NCI-H1417 (cell line): ENCODE data around the gene ZBTB17.
"Not testable (repeated sequence)": the region's sequence is repeated elsewhere in the genome, so short reads cannot be mapped to it uniquely, and the experiment has no call there.

Experiments
- DNase-seq, 3 experiments: peaks; one replicate each; lab custom pipeline; 2025; lab: John Stamatoyannopoulos, UW

Gene ZBTB17

GRCh38 chr1:15975805-15976680 lies at the start of gene ZBTB17:
Gene ZBTB17 (minus strand): TSS chr1:15976101. CDS start chr1:15948495, 27,606 bp downstream.
- peak; percentile 88 to 95 (median 94) for DNase-seq

GRCh38 chr1:16023050-16023653 lies 47.3 kb upstream of the ZBTB17 start:
- DNase-seq, result no peak

GRCh38 chr1:16022393-16022792 lies 46.5 kb upstream of the ZBTB17 start:
- DNase-seq, result no peak

GRCh38 chr1:16021681-16022080 lies 45.8 kb upstream of the ZBTB17 start, which contains the start of gene CLCNKA:
Gene CLCNKA (plus strand): TSS chr1:16022036. CDS start chr1:16022620, 584 bp downstream.
- DNase-seq, result peak; percentile 25 to 39 (median 36)

GRCh38 chr1:16020878-16021277 lies 45.0 kb upstream of the ZBTB17 start:
- not testable (repeated sequence) for DNase-seq

GRCh38 chr1:16020325-16020724 lies 44.4 kb upstream of the ZBTB17 start:
- no peak for DNase-seq

- DNase-seq, result peak in 2 of 3 experiments; percentile 25 to 42
Observed at GRCh38 chr1:16019644-16020277, 43.9 kb upstream of the ZBTB17 start.

- DNase-seq, result no peak
Observed at GRCh38 chr1:16018749-16019643, 43.1 kb upstream of the ZBTB17 start.

GRCh38 chr1:16018308-16018707 lies 42.4 kb upstream of the ZBTB17 start:
- no peak for DNase-seq

GRCh38 chr1:16017461-16018303 lies 41.8 kb upstream of the ZBTB17 start, which contains the start of gene HSPB7:
Gene HSPB7 (minus strand): TSS chr1:16018043. CDS start chr1:16017963, 80 bp downstream.
- no peak for DNase-seq

GRCh38 chr1:16017076-16017460 lies 41.2 kb upstream of the ZBTB17 start:
- no peak for DNase-seq

- no peak for DNase-seq
Observed at GRCh38 chr1:16015960-16016901, 40.3 kb upstream of the ZBTB17 start.

- DNase-seq, result no peak
Observed at GRCh38 chr1:16015491-16015890, 39.6 kb upstream of the ZBTB17 start.

GRCh38 chr1:16014509-16015482 lies 38.9 kb upstream of the ZBTB17 start:
- no peak for DNase-seq

- DNase-seq, result no peak
Observed at GRCh38 chr1:16013908-16014258, 38.0 kb upstream of the ZBTB17 start.

GRCh38 chr1:16013220-16013907 lies 37.5 kb upstream of the ZBTB17 start:
- DNase-seq, result peak in 2 of 3 experiments; percentile 70 to 72

- DNase-seq, result peak in 2 of 3 experiments; percentile 72 to 79
Observed at GRCh38 chr1:16012590-16013219, 36.8 kb upstream of the ZBTB17 start.
